ENCODE results near the gene ABHD4. TPM values are rescaled to one million over a fixed set of nuclear protein-coding genes. Genes with fewer than 3 reads are reported as not detected.

ABHD4 gene
- total and polyA plus RNA-seq, 2 of the 4 experiments (the other 2 are of a cell fraction): 5.0 to 22.0 TPM

DNA sequence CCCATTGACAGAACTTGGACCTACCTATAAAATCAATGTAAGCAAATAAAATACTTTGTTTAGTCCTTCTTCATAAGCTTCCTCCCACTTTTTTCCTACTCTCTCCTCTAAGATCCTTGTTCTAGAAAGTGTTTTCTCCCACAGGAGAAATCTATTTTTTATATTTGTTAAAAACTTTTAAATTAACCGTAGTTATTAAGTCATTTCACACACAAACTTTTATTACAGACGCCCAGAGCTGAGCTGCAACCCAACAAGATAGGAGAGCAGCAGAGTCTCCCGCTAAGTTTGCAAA lies 36.8 kb upstream of the ABHD4 start:
- no peak overlapping the region for H2AFZ ChIP-seq (replicated peaks; ENCODE audit: low read length, poor library complexity)
- intact Hi-C loops (cut with micrococcal nuclease) (no loop called here), in situ Hi-C loops (cut with MboI; ENCODE audit: low sequenced_read_pairs) (no loop called here), dilution Hi-C loops (cut with HindIII; ENCODE audit: low sequenced_read_pairs, unreplicated experiment) (no loop called here)
- TF ChIP-seq BHLHE40 (IDR thresholded peaks at IDR 0.05; ENCODE audit: low read depth, low read length) (no peak), CHD1 (IDR thresholded peaks at IDR 0.05; ENCODE audit: low read depth, low read length) (no peak), RCOR1 (IDR thresholded peaks at IDR 0.05; ENCODE audit: insufficient replicate concordance, low read length) (no peak), NFE2L2 (IDR thresholded peaks at IDR 0.05; ENCODE audit: low read depth, low read length) (no peak), MAZ (IDR thresholded peaks at IDR 0.05; ENCODE audit: borderline replicate concordance, low read depth, low read length) (no peak), MXI1 (IDR thresholded peaks at IDR 0.05; ENCODE audit: borderline replicate concordance, low read depth, low read length) (no peak), MAFK (IDR thresholded peaks at IDR 0.05; ENCODE audit: low read depth, low read length) (no peak), SMC3 (IDR thresholded peaks at IDR 0.05; ENCODE audit: low read depth, low read length) (no peak), POLR2A (IDR thresholded peaks at IDR 0.05; ENCODE audit: low read depth, low read length) (no peak), RAD21 (IDR thresholded peaks at IDR 0.05; ENCODE audit: low read length) (no peak), RFX5 (IDR thresholded peaks at IDR 0.05; ENCODE audit: low read depth, low read length) (no peak), FOS (IDR thresholded peaks at IDR 0.05; ENCODE audit: low read depth, low read length) (no peak), CEBPB (IDR thresholded peaks at IDR 0.05; ENCODE audit: low read depth, low read length) (no peak)
- TF ChIP-seq, protein P1, sequence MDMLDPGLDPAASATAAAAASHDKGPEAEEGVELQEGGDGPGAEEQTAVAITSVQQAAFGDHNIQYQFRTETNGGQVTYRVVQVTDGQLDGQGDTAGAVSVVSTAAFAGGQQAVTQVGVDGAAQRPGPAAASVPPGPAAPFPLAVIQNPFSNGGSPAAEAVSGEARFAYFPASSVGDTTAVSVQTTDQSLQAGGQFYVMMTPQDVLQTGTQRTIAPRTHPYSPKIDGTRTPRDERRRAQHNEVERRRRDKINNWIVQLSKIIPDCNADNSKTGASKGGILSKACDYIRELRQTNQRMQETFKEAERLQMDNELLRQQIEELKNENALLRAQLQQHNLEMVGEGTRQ (IDR thresholded peaks at IDR 0.05; ENCODE audit: low read depth, low read length): no peak
- TF ChIP-seq, protein P2, sequence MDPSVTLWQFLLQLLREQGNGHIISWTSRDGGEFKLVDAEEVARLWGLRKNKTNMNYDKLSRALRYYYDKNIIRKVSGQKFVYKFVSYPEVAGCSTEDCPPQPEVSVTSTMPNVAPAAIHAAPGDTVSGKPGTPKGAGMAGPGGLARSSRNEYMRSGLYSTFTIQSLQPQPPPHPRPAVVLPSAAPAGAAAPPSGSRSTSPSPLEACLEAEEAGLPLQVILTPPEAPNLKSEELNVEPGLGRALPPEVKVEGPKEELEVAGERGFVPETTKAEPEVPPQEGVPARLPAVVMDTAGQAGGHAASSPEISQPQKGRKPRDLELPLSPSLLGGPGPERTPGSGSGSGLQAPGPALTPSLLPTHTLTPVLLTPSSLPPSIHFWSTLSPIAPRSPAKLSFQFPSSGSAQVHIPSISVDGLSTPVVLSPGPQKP (IDR thresholded peaks at IDR 0.05; ENCODE audit: borderline replicate concordance, low read depth, low read length): no peak
- TF ChIP-seq, protein P3, sequence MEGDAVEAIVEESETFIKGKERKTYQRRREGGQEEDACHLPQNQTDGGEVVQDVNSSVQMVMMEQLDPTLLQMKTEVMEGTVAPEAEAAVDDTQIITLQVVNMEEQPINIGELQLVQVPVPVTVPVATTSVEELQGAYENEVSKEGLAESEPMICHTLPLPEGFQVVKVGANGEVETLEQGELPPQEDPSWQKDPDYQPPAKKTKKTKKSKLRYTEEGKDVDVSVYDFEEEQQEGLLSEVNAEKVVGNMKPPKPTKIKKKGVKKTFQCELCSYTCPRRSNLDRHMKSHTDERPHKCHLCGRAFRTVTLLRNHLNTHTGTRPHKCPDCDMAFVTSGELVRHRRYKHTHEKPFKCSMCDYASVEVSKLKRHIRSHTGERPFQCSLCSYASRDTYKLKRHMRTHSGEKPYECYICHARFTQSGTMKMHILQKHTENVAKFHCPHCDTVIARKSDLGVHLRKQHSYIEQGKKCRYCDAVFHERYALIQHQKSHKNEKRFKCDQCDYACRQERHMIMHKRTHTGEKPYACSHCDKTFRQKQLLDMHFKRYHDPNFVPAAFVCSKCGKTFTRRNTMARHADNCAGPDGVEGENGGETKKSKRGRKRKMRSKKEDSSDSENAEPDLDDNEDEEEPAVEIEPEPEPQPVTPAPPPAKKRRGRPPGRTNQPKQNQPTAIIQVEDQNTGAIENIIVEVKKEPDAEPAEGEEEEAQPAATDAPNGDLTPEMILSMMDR (conservative IDR thresholded peaks at IDR 0.05; ENCODE audit: low read depth, low read length): no peak
- H3K4me1 ChIP-seq (ENCODE audit: control insufficient read depth, insufficient read depth, low read length): peaks cover 8% of the 10 kb centered on the region
- no peak overlapping the region for H3K9ac ChIP-seq (ENCODE audit: low read depth, low read length)
- ATAC-seq (ENCODE audit: low read depth): no peak
- H3K14ac ChIP-seq (replicated peaks; ENCODE audit: low read depth, low read length): no peak overlapping the region
- peaks cover 15% of the 10 kb centered on the region for H3K36me3 ChIP-seq (ENCODE audit: control insufficient read depth, insufficient read depth, low read length)
- H3K23ac ChIP-seq (ENCODE audit: low read depth, low read length): no peak overlapping the region
- H4K20me1 ChIP-seq (ENCODE audit: insufficient read depth, low read length): peaks cover 3% of the 10 kb centered on the region; the same call in 1 of the 2 replicates
- H3K18ac ChIP-seq (ENCODE audit: low read depth, low read length): no peak overlapping the region
- no CpG with 5 or more reads among the region's 3 CpGs for WGBS, 2 experiments (ENCODE audit: extremely low coverage in 2 of 2, insufficient read length in 1 of 2)
- H3K56ac ChIP-seq (ENCODE audit: extremely low read depth, insufficient read depth, low read length): no peak overlapping the region
- H3K27me3 ChIP-seq (ENCODE audit: control insufficient read depth, insufficient read depth, low read length): no peaks in the 10 kb centered on the region
- no peak overlapping the region for H3K4me2 ChIP-seq (ENCODE audit: low read depth, low read length)
- H3K9me3 ChIP-seq (ENCODE audit: control insufficient read depth, insufficient read depth, low read length): no peaks in the 10 kb centered on the region
- no peak overlapping the region for H2BK20ac ChIP-seq (ENCODE audit: low read depth, low read length)
- no peak overlapping the region for H4K5ac ChIP-seq (ENCODE audit: low read depth, low read length)
- no peak overlapping the region for H2BK120ac ChIP-seq (ENCODE audit: low read depth, low read length)
- no peak overlapping the region for H3K4me3 ChIP-seq (ENCODE audit: insufficient read depth, low read depth, low read length)
- H3K9me1 ChIP-seq (ENCODE audit: insufficient read depth, low read length): no peaks in the 10 kb centered on the region
- no peak overlapping the region for H2AK9ac ChIP-seq (replicated peaks; ENCODE audit: low read depth, low read length, poor library complexity)
- no peak overlapping the region for H2BK15ac ChIP-seq (ENCODE audit: low read depth, low read length)
- POLR2A ChIA-PET (ENCODE audit: unreplicated experiment): no interaction called here
- no peak overlapping the region for H2BK5ac ChIP-seq (ENCODE audit: low read depth, low read length, poor library complexity, severe bottlenecking)
- no peak for DNase-seq
- no peak overlapping the region for H3K27ac ChIP-seq (ENCODE audit: insufficient read depth, low read length)
- peaks cover 8 to 21% of the 10 kb centered on the region in 2 experiments for H3K79me1 ChIP-seq (ENCODE audit: low read depth in 1 of 2, low read length in 2 of 2)
- H4K8ac ChIP-seq (ENCODE audit: low read depth in 2 of 2, low read length in 2 of 2): no peak overlapping the region
- CTCF ChIA-PET: no interaction called here
- H2AK5ac ChIP-seq (ENCODE audit: low read depth, low read length): no peak overlapping the region
- no peak overlapping the region for H4K91ac ChIP-seq (ENCODE audit: insufficient read depth, low read depth, low read length)
- no peak overlapping the region for H3K4ac ChIP-seq (ENCODE audit: low read depth, low read length)
- BruUV-seq (replicated peaks): no TSS peak
